ENCODE results near the gene MCF2L2.

- no peak for TF ChIP-seq POLR2AphosphoS5 (IDR thresholded peaks at IDR 0.05; ENCODE audit: low read depth, low read length)
- no peak for TF ChIP-seq SIN3A (IDR thresholded peaks at IDR 0.05; ENCODE audit: borderline replicate concordance, insufficient read depth, low read length)
- no peak for TF ChIP-seq REST (IDR thresholded peaks at IDR 0.05; ENCODE audit: insufficient read depth in 1 of 2, low read depth in 2 of 2, low read length in 2 of 2)
Observed at GRCh38 chr3:183198939-183199338, 229.5 kb downstream of the MCF2L2 start.

Data from PFSK-1 (cell line).